PC-9 (cell line): Measurements from ENCODE around the gene EPHA3. TPM values are rescaled to one million over a fixed set of nuclear protein-coding genes. Genes with fewer than 3 reads are reported as not detected.
A peak's percentile ranks its signal among the peaks of the same experiment; 100 is the strongest.

ENCODE experiments used
- BruUV-seq: library from RNA; stranded (reverse); fragments of 400-500 nt; replicated peaks from 2 replicates; lab custom pipeline; 2021; lab: Mats Ljungman, UMichigan
- CTCF ChIA-PET: fragments of 300-600 bp; sonication (Branson Sonifier 250); formaldehyde crosslinking; loops from one replicate; lab custom pipeline; 2022; ENCODE audit warnings: antibody characterized with exemption; lab: Charles Lee
- POLR2A ChIA-PET: fragments of 300-600 bp; sonication (Branson Sonifier 250); formaldehyde crosslinking; loops from one replicate; lab custom pipeline; 2022; ENCODE audit warnings: antibody characterized with exemption; ENCODE audit not compliant: unreplicated experiment; lab: Charles Lee
- DNase-seq, 2 experiments: peaks; one replicate each; pipeline versions ENCODE4 v3.0.0 to v3.0.0-alpha.2; 2015 to 2022; ENCODE audit warnings: mixed read lengths in 1 of 2
- H2AFZ ChIP-seq: fragments of 200-600 bp; sonication (generic); 2 replicates; pipeline ENCODE4 v1.8.1; 2017; ENCODE audit warnings: antibody characterized with exemption
- H3F3A ChIP-seq: fragments of 200-600 bp; sonication (generic); 2 replicates; pipeline ENCODE4 v1.8.1; 2017; ENCODE audit warnings: antibody characterized with exemption, mild to moderate bottlenecking, low read depth; ENCODE audit not compliant: insufficient read depth
- H3K27ac ChIP-seq: fragments of 200-600 bp; sonication (generic); 2 replicates; pipeline ENCODE4 v1.6.1; 2016; ENCODE audit warnings: mixed run types
- H3K27me3 ChIP-seq: fragments of 200-600 bp; sonication (generic); 2 replicates; pipeline ENCODE4 v1.6.1; 2016; ENCODE audit warnings: low read depth, mixed run types; ENCODE audit not compliant: insufficient read depth
- H3K36me3 ChIP-seq: fragments of 200-600 bp; sonication (generic); 2 replicates; pipeline ENCODE4 v1.6.1; 2016; ENCODE audit warnings: low read depth, mixed run types
- H3K4me1 ChIP-seq: fragments of 200-600 bp; sonication (generic); replicated peaks from 2 replicates; pipeline ENCODE4 v1.6.1; 2016; ENCODE audit warnings: mixed run types; ENCODE audit not compliant: insufficient read depth
- H3K4me2 ChIP-seq: fragments of 200-600 bp; sonication (generic); 2 replicates; pipeline ENCODE4 v1.6.1; 2017; ENCODE audit warnings: mixed run types
- H3K4me3 ChIP-seq: fragments of 200-600 bp; sonication (generic); 2 replicates; pipeline ENCODE4 v1.6.1; 2016; ENCODE audit warnings: mixed run types
- H3K79me2 ChIP-seq: fragments of 200-600 bp; sonication (generic); 2 replicates; pipeline ENCODE4 v1.6.1; 2017; ENCODE audit warnings: low read depth, mixed run types
- H3K9me2 ChIP-seq: fragments of 200-600 bp; sonication (generic); 2 replicates; pipeline ENCODE4 v1.8.1; 2017; ENCODE audit warnings: mild to moderate bottlenecking; ENCODE audit not compliant: insufficient read depth
- H3K9me3 ChIP-seq: fragments of 200-600 bp; sonication (generic); 2 replicates; pipeline ENCODE4 v1.8.1; 2016; ENCODE audit warnings: low read depth; ENCODE audit not compliant: insufficient read depth
- H4K20me1 ChIP-seq: fragments of 200-600 bp; sonication (generic); 2 replicates; pipeline ENCODE4 v1.8.1; 2017; ENCODE audit not compliant: insufficient read depth
- CTCF ChIP-seq: fragments of 200-600 bp; sonication (generic); conservative IDR thresholded peaks from 2 replicates; pipeline ENCODE4 v1.6.1; 2017; ENCODE audit warnings: mixed run types, antibody characterized with exemption, mild to moderate bottlenecking, moderate library complexity
- EZH2 ChIP-seq: fragments of 200-600 bp; sonication (generic); IDR thresholded peaks from 2 replicates; pipeline ENCODE4 v1.8.0; 2017; ENCODE audit warnings: antibody characterized with exemption, low read depth
- intact Hi-C: fragments of 100-400 bp; cut with micrococcal nuclease; formaldehyde crosslinking; loops from one replicate; pipeline ENCODE4 v1.10.0; 2022; ENCODE audit not compliant: unreplicated experiment
- total RNA-seq: library from RNA; stranded (reverse); gene quantifications from 2 replicates; pipeline ENCODE4 v1.2.3, GENCODE V29; 2021

EPHA3 gene
- total RNA-seq, 1 experiment from 2014 or later: not detected

GRCh38 chr3:89440386-89440785 lies 333.0 kb downstream of the EPHA3 start:
- no peaks in the 10 kb centered on the region for H4K20me1 ChIP-seq
- H3K4me1 ChIP-seq: no peaks in the 10 kb centered on the region
- no peaks in the 10 kb centered on the region for H3K9me3 ChIP-seq
- H3K36me3 ChIP-seq: no peaks in the 10 kb centered on the region
- H3F3A ChIP-seq: no peaks in the 10 kb centered on the region
- no peaks in the 10 kb centered on the region for H3K27me3 ChIP-seq
- ChIA-PET CTCF (no interaction called here), POLR2A (no interaction called here)
- intact Hi-C loops: no loop called here
- H3K4me2 ChIP-seq: no peak overlapping the region
- no peak for DNase-seq
- no peaks in the 10 kb centered on the region for H3K9me2 ChIP-seq
- TF ChIP-seq EZH2: no peak
- no peak for TF ChIP-seq CTCF
- no peak overlapping the region for H3K27ac ChIP-seq
- H2AFZ ChIP-seq: no peak overlapping the region
- H3K4me3 ChIP-seq: no peak overlapping the region
- BruUV-seq: no TSS peak
- H3K79me2 ChIP-seq: no peaks in the 10 kb centered on the region

GRCh38 chr3:89441141-89441540 lies 333.7 kb downstream of the EPHA3 start:
- no peak for TF ChIP-seq EZH2
- BruUV-seq: no TSS peak
- no peaks in the 10 kb centered on the region for H3K36me3 ChIP-seq
- POLR2A ChIA-PET: no interaction called here
- intact Hi-C loops: no loop called here
- no peaks in the 10 kb centered on the region for H3K27me3 ChIP-seq
- H4K20me1 ChIP-seq: no peaks in the 10 kb centered on the region
- DNase-seq: no peak
- no peaks in the 10 kb centered on the region for H3K4me1 ChIP-seq
- no peaks in the 10 kb centered on the region for H3K9me3 ChIP-seq
- H3F3A ChIP-seq: no peaks in the 10 kb centered on the region
- no peak overlapping the region for H3K27ac ChIP-seq
- H3K4me3 ChIP-seq: no peak overlapping the region
- no peak overlapping the region for H3K4me2 ChIP-seq
- no peaks in the 10 kb centered on the region for H3K79me2 ChIP-seq
- CTCF ChIA-PET: no interaction called here
- H2AFZ ChIP-seq: no peak overlapping the region
- H3K9me2 ChIP-seq: no peaks in the 10 kb centered on the region

GRCh38 chr3:89446593-89446992 lies 339.2 kb downstream of the EPHA3 start:
- Histone ChIP-seq H3K36me3 (no peaks in the 10 kb centered on the region), H4K20me1 (no peaks in the 10 kb centered on the region), H3K4me2 (no peak overlapping the region), H3K4me1 (no peaks in the 10 kb centered on the region), H3K27me3 (no peaks in the 10 kb centered on the region), H2AFZ (no peak overlapping the region), H3F3A (no peaks in the 10 kb centered on the region), H3K9me2 (no peaks in the 10 kb centered on the region), H3K27ac (no peak overlapping the region), H3K4me3 (no peak overlapping the region), H3K79me2 (no peaks in the 10 kb centered on the region), H3K9me3 (no peaks in the 10 kb centered on the region)
- POLR2A ChIA-PET: no interaction called here
- intact Hi-C loops: no loop called here
- TF ChIP-seq CTCF: no peak
- no peak for TF ChIP-seq EZH2
- CTCF ChIA-PET: no interaction called here
- no TSS peak for BruUV-seq
- DNase-seq: no peak

DNA sequence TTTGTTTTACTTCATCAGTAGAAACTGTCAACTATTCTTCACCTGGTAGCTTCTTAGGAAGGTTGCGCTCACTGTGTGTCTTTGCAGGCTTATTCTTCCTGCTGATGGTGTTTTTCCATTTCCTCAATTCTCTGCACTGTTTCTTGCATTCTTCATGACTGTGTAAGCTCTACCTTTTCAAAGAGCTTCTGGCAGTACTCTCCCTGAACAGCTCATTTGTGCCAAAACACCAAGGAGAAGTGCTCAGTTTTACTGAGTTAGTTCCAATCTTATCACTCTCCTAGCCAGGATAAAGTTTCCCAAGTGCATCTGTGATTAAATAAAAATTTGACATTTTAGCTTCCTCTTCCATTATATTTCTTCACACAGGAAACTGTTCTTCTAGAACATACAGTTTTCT lies 339.8 kb downstream of the EPHA3 start:
- no TSS peak for BruUV-seq
- no peaks in the 10 kb centered on the region for H3K27me3 ChIP-seq

More for the DNA sequence above, 339.8 kb downstream of the EPHA3 start:
- Histone ChIP-seq H3K9me2 (no peaks in the 10 kb centered on the region), H3K36me3 (no peaks in the 10 kb centered on the region), H3K27ac (no peak overlapping the region), H3K4me1 (no peaks in the 10 kb centered on the region), H3K4me2 (no peak overlapping the region), H3K9me3 (no peaks in the 10 kb centered on the region), H3F3A (no peaks in the 10 kb centered on the region), H2AFZ (0 out of 2 replicates have a peak overlapping the region, but pooled peaks have one; percentile 55), H4K20me1 (no peaks in the 10 kb centered on the region), H3K4me3 (no peak overlapping the region), H3K79me2 (no peaks in the 10 kb centered on the region)
- TF ChIP-seq EZH2: no peak
- no peak for TF ChIP-seq CTCF
- ChIA-PET CTCF (no interaction called here), POLR2A (no interaction called here)
- no peak for DNase-seq
- intact Hi-C loops: no loop called here
